Mononuclear cell (primary cell): ENCODE measurements around the gene DPP7. TPM values are rescaled to one million over a fixed set of nuclear protein-coding genes. Genes with fewer than 3 reads are reported as not detected.

Experiments
- H3K27me3 ChIP-seq: 2 replicates; pipeline ENCODE4 v1.6.0; 2011; ENCODE audit warnings: low read length, control low read depth; ENCODE audit not compliant: insufficient read depth
- H3K4me1 ChIP-seq: 2 replicates; pipeline ENCODE4 v1.5.1; 2011; ENCODE audit warnings: mild to moderate bottlenecking, low read length, control low read depth; ENCODE audit not compliant: insufficient read depth
- H3K4me3 ChIP-seq: 2 replicates; pipeline ENCODE4 v1.5.1; 2011; ENCODE audit warnings: mild to moderate bottlenecking, low read length, moderate library complexity
- H3K9me3 ChIP-seq: 2 replicates; pipeline ENCODE4 v1.5.1; 2011; ENCODE audit warnings: low read depth, mild to moderate bottlenecking, control low read depth, low read length
- total RNA-seq: library from RNA; depleted of rRNA; stranded (reverse); fragments of >200 nt; gene quantifications from one replicate; pipeline ENCODE4 v1.2.3, GENCODE V29; 2012

The DPP7 gene
- total RNA-seq, 1 donor: 86.9 TPM

DNA sequence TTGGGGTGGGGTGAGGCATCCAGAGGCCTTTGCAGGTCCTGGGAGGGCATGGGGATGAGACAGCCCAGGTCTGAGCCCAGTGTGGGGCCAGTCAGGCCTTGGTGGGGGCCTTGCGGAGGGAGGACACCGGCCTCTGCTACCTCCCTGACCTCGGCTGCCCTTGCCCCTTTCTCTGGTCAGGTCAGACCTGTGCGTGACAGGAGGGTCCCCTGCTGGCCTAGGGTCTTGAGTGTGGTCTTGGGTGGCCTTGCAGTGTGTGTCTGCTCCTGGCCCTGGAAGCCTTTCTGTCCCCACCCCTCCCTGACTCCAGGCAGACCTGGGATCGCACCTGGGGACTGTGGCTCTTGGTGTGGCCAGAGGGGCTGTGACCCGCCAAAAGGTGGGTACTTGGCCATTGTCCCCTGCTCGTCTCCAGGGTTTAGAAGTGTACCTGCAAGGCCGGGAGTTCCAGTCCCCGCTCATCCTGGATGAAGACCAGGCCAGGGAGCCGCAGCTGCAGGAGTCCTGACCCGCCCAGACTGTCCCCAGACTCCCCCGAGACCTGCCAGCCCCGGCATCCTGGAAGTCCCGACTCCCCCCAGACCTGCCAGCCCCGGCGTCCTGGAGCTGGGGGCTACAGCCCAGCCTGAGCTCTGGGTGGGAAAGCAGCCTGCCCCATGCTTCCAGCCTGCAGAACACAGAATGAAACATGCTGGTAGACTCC, 32.2 kb downstream of the DPP7 start:
- H3K9me3 ChIP-seq: no peaks in the 10 kb centered on the region
- no peaks in the 10 kb centered on the region for H3K27me3 ChIP-seq
- H3K4me1 ChIP-seq: peaks cover 27% of the 10 kb centered on the region
- H3K4me3 ChIP-seq: no peak overlapping the region

DNA sequence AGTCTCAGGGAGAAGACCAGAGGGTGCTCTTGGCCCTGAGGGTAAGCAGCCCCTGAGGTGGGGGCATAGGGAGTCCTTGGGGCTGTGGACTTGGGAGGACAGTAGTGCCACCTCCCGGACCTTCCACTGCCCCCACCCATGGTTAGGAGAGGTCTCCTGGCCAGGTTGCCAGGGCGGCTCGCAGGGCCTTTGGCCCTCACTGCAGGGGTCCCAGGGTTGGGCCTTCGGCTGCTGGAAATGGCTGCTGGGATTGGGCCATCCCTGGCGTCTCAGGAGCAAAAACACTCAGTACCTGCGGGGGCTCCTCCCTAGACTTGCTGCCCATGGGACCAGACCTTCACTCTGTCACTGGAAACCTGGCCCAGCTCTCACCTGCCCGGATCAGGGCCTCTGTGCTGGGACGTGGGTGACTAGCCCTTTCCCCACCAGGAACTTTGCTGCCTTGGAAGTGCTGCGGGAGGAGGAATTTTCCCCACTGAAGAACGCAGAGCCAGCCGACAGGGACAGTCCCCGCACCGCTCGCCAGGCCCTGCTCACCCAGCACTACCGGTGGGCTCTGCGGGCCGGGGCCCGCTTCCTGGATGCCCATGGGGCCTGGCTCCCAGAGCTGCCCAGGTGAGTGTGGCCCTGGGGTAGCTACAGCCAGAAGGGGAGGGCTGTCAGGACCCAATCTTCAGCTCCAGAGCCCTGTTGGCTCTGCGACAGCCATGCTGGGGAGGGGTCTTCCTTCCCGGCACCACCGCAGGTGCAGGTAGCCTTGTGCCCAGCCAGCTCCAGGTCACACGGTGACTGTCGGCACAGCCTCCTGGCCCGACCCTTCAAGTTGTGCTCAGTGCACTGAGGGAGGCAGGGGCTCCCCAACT, 34.0 kb downstream of the DPP7 start:
- H3K4me1 ChIP-seq: peaks cover 30% of the 10 kb centered on the region
- no peaks in the 10 kb centered on the region for H3K9me3 ChIP-seq
- H3K4me3 ChIP-seq: no peak overlapping the region
- no peaks in the 10 kb centered on the region for H3K27me3 ChIP-seq

DNA sequence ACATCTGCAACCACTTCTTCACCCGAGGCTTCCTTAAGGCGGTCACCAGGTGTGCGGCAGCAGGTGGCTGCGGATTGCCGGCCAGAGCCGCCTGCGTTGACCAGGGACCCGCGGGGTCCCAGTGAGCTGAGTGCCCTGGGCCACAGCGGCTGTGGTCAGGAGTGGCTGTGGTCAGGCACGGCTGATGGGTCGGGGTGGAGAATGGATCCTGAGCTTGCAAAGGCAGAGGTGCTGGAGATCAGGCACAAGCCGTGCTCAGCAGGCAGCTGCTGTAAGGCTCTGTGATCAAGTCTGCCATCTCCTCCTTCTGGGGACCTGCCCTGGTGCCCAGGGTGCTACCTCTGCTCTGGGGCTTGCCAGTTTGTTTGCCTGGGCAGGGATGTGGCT, 35.1 kb downstream of the DPP7 start:
- no peaks in the 10 kb centered on the region for H3K9me3 ChIP-seq
- peaks cover 34% of the 10 kb centered on the region for H3K4me1 ChIP-seq
- H3K4me3 ChIP-seq: no peak overlapping the region
- no peaks in the 10 kb centered on the region for H3K27me3 ChIP-seq

DNA sequence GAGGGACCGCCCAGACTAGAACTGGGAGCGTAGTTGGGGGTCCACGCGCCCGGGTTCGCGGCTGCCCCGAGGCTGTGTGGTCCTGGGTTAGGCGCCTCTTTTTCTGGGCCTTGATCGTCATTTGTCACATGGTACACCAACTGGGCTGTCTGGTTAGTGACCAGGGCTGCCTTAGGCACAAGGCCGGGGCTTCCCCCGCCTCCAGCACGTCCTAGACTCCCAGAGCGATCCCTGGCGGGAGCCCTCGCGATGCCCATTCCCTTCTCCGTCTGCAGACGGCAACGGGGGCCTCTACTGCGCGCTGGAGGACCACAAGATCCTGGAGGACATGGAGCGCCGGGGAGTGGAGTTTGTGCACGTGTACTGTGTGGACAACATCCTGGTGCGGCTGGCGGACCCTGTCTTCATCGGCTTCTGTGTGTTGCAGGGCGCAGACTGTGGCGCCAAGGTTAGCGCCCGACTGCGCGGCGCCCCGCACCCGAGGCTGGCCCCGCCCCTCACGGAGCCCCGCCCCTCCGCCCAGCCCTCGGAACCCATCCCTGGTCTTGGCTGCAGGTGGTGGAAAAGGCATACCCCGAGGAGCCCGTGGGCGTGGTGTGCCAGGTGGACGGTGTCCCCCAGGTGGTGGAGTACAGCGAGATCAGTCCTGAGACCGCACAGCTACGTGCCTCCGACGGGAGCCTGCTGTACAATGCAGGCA, 35.7 kb downstream of the DPP7 start:
- H3K27me3 ChIP-seq: no peaks in the 10 kb centered on the region
- no peaks in the 10 kb centered on the region for H3K9me3 ChIP-seq
- no peak overlapping the region for H3K4me3 ChIP-seq
- peaks cover 40% of the 10 kb centered on the region for H3K4me1 ChIP-seq

DNA sequence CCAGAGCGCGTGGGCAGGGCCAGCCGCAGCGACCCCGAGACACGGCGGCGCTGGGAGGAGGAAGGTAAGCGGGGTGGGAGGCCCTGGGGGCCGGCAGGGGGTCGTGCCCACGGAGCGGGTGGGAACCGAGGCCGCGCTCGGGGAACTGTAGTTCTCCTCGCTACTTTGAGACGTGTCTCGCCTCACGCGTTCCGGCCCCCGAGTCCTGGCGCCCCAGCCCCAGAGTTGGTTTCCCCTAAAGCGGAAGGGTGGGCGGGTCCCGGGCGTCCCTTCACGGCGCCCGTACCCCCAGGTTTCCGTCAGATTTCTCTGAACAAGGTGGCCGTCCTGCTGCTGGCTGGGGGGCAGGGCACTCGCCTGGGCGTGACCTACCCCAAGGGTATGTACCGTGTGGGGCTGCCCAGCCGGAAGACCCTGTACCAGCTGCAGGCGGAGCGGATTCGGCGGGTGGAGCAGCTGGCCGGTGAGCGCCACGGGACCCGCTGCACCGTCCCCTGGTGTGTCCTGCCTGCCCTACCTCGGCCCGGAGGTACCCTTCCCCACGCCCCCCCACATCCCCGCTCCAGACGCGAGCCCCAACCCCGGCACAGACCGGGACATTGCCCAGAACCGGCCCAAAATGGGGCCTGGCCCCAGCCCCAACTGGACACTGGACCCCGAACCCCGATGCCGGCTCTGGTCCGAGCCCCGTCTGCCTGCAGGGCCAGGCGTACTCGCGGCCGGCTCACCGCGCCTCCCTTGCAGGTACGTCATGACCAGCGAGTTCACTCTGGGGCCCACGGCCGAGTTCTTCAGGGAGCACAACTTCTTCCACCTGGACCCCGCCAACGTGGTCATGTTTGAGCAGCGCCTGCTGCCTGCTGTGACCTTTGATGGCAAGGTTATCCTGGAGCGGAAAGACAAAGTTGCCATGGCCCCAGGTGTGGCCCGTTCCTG, 36.5 kb downstream of the DPP7 start:
- H3K4me3 ChIP-seq: peak overlapping the region; percentile 45
- H3K9me3 ChIP-seq: no peaks in the 10 kb centered on the region
- peaks cover 48% of the 10 kb centered on the region for H3K4me1 ChIP-seq
- no peaks in the 10 kb centered on the region for H3K27me3 ChIP-seq

DNA sequence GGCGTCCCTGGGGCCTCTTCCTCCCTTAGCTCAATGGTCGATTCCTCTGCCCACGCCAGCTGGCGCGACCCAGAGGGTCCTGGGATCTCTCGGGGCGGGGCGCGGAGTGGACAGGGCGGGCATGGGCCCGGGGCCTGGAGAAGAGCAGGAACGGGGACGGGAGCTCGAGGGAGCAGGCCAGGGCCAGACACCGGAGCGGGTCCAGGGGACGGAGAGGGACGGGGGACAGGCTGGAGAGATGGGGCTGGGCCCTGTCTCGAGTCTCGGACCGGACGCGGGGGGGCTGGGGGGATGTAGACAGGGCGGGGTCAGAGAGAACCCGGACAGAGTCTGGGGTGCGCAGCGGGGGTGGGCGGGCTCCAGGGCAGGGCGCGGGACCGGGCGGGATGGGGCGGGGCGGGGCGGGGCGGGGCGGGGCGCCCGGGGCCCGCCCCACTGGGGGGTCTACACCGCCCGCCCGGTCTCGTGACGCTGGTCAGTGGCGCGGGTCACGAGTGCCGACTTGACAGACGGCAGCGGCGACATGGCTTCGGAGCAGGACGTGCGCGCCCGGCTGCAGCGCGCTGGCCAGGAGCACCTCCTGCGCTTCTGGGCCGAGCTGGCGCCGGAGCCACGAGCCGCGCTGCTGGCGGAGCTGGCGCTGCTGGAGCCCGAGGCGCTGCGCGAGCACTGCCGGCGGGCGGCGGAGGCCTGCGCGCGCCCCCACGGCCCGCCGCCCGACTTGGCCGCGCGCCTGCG, 37.4 kb downstream of the DPP7 start, which contains the start of gene UAP1L1:
Gene UAP1L1 (plus strand): TSS at position 508 of the 738 bp plus-strand sequence. CDS start 16 bp downstream, at position 524.
- H3K4me3 ChIP-seq: peak within 1 kb of the TSS; percentile 45

DNA sequence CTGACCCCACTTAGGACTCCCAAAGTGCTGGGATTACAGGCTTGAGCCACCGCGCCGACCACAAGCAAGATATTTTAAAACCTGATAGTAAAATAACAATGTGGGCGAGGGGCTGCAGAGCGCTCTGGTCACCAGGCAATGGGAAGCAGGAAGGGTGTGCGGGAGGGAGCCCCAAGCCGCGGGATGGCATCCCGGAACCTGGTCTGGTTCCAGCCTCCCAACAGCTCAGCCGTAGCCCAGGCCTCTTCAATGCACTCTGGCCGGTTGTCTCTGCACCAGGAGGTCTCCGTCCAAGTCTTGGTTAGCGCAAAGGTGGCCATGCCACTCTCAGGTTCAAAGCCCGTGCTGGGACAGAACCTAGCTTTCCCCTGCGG, 37.9 kb downstream of the DPP7 start:
- peak overlapping the region; percentile 24 for H3K4me3 ChIP-seq
- no peaks in the 10 kb centered on the region for H3K27me3 ChIP-seq
- no peaks in the 10 kb centered on the region for H3K9me3 ChIP-seq
- H3K4me1 ChIP-seq: peaks cover 62% of the 10 kb centered on the region

More for the DNA sequence above, 37.4 kb downstream of the DPP7 start, which contains the start of gene UAP1L1:
- Histone ChIP-seq H3K9me3 (no peaks in the 10 kb centered on the region), H3K4me1 (peaks cover 57% of the 10 kb centered on the region), H3K27me3 (no peaks in the 10 kb centered on the region)

DNA sequence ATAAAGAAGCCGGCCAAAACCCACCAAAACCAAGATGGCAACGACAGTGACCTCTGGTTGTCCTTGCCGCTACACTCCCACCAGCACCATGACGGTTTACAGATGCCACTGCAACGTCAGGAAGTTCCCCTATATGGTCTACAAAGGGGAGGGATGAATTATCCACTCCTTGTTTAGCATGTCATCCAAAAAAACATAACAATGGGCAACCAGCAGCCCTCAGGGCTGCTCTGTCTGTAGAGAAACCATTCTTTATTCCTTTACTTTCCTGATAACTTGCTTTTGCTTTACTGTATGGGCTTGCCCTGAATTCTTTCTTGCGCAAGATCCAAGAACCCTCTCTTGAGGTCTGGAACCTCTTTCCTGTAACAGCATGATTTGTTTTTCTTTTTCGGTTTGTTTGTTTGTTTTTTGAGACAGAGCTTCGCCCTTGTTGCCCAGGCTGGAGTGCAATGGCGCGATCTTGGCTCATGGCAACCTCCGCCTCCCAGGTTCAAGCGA, 39.2 kb downstream of the DPP7 start:
- no peak overlapping the region for H3K4me3 ChIP-seq
- no peaks in the 10 kb centered on the region for H3K9me3 ChIP-seq
- H3K4me1 ChIP-seq: peaks cover 74% of the 10 kb centered on the region
- no peaks in the 10 kb centered on the region for H3K27me3 ChIP-seq

DNA sequence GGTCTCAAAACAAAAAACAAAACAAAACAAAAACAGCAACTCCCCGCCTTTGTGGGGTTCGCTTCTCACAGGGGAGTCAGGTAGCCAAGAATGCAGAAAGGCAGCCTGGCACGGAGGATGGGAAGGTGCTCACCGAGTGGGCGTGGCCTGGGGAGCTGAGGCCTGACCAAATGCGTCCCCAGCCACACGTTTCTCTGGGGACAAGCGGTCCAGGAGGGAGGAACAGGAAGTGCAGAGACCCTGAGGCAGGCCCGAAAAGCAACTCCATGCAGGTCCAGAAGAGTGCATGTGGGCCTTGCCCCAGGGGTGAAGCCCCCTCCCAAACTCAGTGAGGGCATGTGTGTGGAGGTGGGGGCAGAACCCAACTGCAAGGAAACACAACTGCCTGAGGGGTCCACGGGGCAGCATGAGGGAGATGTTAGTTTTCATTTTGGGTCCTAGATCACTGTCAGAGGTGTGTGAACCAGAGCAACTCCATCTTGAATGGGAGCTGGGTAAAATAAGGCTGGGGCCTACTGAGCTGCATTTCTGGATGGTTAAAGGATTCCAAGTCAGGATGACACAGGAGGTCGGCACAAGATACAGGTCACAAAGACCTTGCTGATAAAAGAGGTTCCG, 39.8 kb downstream of the DPP7 start:
- H3K27me3 ChIP-seq: no peaks in the 10 kb centered on the region
- peaks cover 78% of the 10 kb centered on the region for H3K4me1 ChIP-seq
- H3K9me3 ChIP-seq: no peaks in the 10 kb centered on the region
- H3K4me3 ChIP-seq: no peak overlapping the region

DNA sequence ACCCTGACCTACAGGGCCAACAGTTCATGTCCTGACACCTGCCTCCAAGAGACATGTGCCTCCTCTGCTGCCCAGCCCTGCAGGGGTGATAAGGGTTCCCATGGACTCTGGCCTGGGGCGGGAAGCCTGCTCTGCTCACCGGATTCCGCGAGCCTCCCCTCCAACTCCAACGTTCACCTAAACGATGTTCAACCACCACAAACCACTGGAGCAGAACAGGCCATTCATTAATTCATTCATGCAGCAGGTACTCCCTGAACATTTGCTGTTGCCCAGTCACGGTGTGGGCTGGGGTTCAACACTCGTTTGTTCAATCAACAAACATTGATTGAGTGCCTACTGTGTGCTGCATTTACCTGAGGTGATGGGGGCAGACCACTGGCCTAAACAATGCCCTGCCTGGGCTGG, 40.5 kb downstream of the DPP7 start:
- peaks cover 86% of the 10 kb centered on the region for H3K4me1 ChIP-seq
- H3K9me3 ChIP-seq: no peaks in the 10 kb centered on the region
- no peak overlapping the region for H3K4me3 ChIP-seq
- no peaks in the 10 kb centered on the region for H3K27me3 ChIP-seq

DNA sequence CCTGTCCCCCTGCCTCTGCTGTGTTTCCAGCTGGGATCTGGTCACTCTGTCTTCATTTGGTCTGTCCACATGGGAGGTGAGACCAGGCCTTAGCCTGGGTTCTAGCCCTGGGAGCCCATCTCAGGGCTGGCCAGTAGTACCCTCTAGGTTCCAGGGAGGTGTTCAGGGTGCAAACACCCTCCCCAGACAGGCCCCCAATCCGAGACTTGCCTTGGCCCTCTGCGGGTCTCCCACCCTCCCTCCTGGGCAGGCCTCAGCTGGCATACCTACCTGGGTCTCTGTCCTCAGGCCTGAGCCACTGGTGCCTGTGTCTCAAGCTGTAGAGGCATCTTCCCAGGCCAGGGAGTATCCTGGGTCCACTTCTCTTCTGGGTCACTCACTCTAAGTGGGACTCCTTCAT, 43.3 kb downstream of the DPP7 start:
- Histone ChIP-seq H3K4me1 (peaks cover 88% of the 10 kb centered on the region), H3K27me3 (no peaks in the 10 kb centered on the region), H3K9me3 (no peaks in the 10 kb centered on the region), H3K4me3 (no peak overlapping the region)

DNA sequence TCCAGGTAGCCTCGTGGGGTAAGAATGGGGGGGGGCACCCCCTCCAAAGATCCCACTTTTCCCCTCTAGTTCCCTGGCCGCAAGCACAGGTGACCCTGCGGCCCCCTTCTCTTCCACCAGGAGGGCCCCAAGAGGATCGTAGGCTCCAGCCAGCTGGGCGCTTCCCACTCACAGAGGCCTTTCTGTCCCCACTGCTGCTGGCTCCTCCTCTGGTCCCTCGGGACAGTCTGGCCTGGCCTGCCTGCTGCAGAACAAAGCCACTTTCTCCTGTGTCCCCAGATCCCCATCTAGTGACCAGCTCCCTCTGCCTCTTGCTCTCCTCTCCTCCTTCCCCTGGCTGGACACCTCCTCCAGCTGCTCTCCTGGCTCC, 43.6 kb downstream of the DPP7 start:
- Histone ChIP-seq H3K4me1 (peaks cover 84% of the 10 kb centered on the region), H3K4me3 (peak overlapping the region; percentile 36), H3K27me3 (no peaks in the 10 kb centered on the region), H3K9me3 (no peaks in the 10 kb centered on the region)

DNA sequence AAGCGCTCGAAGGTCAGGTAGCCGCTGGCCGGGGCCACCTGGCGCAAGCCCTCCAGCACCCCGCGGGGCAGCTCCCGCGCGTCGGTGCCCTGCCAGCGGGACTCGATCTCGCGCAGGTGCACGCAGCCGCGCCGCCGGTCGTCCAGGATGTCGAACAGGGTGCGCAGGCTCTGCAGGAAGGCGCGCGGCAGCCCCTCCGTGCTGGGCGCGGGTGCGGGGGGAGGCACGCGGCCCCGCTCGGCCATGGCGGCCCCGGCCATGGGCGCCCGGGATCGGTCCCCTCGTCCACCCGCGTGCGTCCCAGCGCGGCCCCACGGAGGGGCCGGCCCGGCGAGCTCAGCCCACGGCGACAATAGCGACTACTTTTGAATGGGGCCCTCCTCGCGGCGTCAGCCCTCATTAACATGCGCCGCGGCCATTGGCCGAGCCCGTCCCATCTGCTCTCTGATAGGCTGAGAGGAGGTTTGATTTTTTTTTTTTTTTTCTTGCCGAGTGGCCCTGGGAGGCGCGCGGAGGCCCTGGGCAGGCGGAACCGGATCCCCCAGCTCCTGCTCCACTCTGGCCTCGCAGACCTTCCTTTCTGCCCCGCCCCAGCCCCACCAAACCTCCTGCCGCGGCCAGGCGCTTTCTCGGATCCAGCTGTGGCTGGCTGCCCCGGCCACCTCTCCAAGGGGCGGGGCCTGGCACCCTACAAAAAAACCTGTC, 44.2 kb downstream of the DPP7 start, which contains the start of gene SAPCD2:
Gene SAPCD2 (minus strand): TSS at position 357 of the 705 bp plus-strand sequence. CDS start 97 bp downstream, at position 260.
- peak within 1 kb of the TSS; percentile 36 for H3K4me3 ChIP-seq
- H3K4me1 ChIP-seq: peaks cover 79% of the 10 kb centered on the region
- H3K27me3 ChIP-seq: no peaks in the 10 kb centered on the region

More for the DNA sequence above, 44.2 kb downstream of the DPP7 start, which contains the start of gene SAPCD2:
- H3K9me3 ChIP-seq: no peaks in the 10 kb centered on the region
